GM19397 (cell line): ENCODE data around the gene CNTN4.
"Not testable (repeated sequence)": the region's sequence is repeated elsewhere in the genome, so short reads cannot be mapped to it uniquely, and the experiment has no call there.

Experiments
- ATAC-seq: cut with Tn5 transposase; IDR thresholded peaks from one replicate; pipeline ENCODE4 v1.9.1; 2021; ENCODE audit warnings: mild to moderate bottlenecking, moderate library complexity; ENCODE audit not compliant: unreplicated experiment

Gene CNTN4

GRCh38 chr3:2771193-2771592 lies 672.5 kb downstream of the CNTN4 start:
- peak; percentile 66 for ATAC-seq

DNA sequence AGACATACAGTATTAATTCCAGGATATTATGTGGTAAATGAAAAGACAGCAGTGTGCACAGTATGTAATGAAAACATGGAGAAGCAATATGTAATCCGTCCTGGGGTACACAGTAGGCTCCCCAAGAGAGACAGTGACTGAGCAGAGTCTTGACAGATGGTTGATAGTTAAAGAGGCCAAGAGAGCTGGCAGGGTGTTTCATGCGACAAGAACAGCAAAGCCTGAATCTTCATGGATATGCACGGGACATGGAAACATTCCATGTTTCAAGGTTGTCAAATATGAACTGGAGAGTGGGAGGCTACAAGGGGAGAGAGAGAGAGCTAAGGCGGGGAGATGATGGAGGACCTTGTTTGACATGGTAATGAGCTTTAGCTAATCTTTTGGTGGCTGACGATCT lies 673.1 kb downstream of the CNTN4 start:
- no peak for ATAC-seq

- no peak for ATAC-seq
These were observed 674.1 kb downstream of the CNTN4 start for GRCh38 chr3:2772803-2773202.

DNA sequence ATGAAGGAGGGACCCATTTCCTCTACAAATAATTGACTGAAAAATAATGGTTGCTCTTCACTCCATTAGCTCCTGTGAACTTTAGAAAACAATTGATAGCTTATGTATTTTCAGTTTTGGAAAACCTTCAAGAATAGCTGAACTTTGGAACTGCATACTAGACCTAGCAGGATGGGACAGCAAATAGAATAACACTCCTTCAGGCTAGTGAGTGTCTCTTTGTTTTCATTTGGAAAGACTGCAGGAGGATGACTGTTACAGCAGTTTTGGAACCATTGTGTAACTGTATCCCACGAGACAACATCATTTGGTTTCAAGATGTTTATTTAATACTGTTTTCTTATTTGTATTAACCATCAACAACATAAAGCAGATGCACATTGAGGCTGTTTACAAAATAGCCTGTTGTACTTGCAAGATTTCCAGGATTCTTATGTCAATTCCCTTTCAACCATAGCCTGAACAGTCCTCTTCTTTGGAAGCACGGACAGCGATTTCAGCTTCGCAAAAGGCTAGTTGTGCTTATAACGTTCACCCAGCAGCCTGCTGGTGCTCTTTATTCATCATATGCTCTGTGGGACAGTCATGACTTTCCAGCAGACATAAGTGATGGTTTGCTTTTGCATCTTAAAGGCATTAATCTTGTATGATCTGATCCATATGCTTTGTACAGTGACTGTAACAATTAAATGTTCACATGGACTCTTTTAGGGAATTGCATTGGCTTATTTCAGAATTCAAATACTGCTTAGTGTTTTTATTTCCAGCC lies 676.0 kb downstream of the CNTN4 start:
- ATAC-seq: no peak

GRCh38 chr3:2783261-2783660 lies 684.6 kb downstream of the CNTN4 start:
- ATAC-seq: no peak

- no peak for ATAC-seq
These were observed 686.0 kb downstream of the CNTN4 start for GRCh38 chr3:2784627-2785026.

GRCh38 chr3:2790266-2790815 lies 691.7 kb downstream of the CNTN4 start:
- ATAC-seq: no peak

DNA sequence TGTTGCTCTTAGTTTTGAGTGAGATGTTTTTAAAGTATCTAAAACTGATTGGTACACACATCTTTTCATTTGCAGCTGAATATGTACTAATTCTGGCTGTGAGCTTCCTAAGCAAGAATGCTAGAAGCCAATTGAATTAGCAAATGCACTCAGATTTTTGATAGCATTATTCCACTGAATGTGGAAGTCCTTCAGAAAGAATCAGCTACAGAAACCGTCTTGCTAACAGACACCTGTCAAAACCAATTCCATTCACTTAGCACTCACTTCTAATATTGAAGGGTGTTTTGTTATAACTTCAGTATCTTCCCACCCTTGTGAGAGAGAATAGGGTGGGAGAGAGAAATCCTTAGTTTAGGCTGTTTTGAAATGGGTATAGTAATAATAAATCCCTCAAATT lies 693.8 kb downstream of the CNTN4 start:
- no peak for ATAC-seq

DNA sequence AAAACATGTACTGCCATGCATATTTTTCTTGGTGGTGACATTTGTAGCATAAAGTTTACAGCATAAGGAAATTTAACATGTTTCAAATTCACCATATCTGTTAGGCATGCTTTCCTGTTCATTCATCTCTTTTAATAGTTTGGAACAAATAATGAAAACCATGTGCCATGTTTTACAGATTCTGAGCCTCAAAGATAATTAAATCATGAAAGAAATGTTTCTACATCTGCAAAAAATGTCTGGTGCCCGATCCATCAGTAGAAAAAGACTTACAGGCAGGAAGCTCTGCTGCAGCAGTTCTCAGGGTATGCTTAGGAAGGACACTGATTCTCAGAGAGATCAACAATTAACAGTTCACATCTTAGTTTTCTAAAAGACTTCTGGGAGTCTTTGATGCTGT lies 695.3 kb downstream of the CNTN4 start:
- no peak for ATAC-seq

GRCh38 chr3:2802429-2802828 lies 703.8 kb downstream of the CNTN4 start:
- no peak for ATAC-seq

DNA sequence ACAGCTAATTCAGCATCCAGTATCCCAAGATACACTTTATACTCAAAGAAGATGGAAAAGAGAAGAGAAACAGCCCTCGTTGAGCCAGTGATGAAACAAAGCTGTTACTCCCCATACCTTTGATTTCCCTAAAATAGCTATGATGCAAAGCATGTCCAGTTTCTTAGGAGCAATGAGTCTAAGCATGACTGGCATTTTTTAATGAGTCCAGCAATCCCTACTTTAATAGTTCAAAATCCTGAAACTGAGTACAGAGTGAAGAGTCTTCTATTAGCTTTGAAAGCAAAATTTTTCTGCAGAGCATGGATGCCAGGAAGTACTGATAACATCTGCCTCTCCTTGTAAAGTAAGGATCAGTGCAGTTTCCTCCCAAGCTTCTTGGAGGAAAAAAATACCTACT lies 708.8 kb downstream of the CNTN4 start:
- no peak for ATAC-seq

DNA sequence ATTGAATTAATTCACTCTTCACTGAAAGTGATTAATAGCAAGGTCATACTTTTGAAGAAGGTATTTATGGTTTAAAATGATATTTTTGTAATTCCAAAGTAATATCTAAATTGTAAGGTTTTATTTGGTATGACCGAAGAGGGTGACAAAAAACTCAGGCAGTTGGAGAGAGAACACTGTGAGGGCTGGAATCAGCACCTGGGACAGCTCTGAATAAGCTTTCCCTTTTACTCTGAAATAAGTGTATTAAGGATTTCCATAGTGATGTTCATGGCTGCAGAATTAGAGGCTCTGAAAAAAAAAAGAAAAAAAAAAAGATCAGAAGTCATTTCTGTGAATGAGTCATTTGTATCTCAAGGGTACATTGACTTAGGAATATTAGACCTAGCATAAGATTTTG lies 712.1 kb downstream of the CNTN4 start:
- no peak for ATAC-seq

GRCh38 chr3:2819571-2819970 lies 720.9 kb downstream of the CNTN4 start:
- no peak for ATAC-seq

DNA sequence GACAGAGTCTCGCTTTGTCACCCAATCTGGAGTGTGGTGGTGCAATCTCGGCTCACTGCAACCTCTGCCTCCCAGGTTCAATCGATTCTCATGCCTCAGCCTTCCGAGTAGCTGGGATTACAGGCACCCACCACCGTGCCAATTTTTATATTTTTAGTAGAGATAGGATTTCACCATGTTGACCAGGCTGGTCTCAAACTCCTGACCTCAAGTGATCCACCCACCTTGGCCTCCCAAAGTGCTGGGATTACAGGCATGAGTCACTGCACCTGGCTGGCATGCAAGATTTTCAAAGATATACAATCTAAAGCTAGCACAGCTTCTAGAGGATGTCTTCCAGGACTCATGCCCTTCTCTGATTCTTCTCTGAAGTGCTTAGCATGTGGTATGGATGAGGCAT lies 722.3 kb downstream of the CNTN4 start:
- ATAC-seq: not testable (repeated sequence)

GRCh38 chr3:2822611-2823010 lies 723.9 kb downstream of the CNTN4 start:
- ATAC-seq: no peak

- ATAC-seq: no peak
These were observed 724.4 kb downstream of the CNTN4 start for GRCh38 chr3:2823031-2823430.

- no peak for ATAC-seq
These were observed 725.0 kb downstream of the CNTN4 start for GRCh38 chr3:2823437-2824211.

DNA sequence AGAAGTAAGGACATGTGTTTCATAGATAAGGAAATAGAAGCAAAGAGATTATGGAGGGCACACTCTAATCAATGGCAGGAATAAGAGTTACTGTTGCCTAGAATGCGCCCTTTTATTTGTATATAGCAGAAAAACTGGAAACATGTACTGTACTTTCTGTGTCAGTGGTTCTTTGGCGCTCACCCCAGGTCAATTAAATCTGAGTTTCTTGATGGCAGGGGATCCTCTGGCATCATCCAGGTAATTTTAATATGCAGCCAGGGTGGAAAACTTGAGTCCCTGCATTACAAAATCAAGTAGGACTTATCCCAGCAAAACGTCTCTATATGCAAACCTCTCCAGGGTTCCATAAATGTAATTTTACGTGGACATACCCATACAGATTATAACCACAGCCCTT lies 727.4 kb downstream of the CNTN4 start:
- ATAC-seq: no peak

DNA sequence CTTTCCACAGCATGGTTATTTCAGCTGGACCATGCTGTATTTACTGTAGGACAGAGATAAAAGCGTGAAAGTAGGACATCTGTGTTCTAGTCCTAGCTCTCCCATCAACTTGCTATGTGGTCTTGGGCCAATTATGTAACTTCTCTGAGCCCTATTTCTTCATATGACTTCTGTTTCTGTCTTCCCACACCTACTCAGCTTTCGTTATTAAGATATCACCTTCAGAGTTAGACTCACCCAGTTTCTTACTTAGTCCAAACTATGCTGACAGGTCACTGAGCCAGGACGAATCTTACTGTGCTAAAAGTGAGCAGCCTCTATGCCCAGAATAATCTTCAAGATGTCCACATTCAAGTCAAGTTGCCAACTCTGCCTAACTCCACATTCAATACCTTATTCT lies 727.8 kb downstream of the CNTN4 start:
- no peak for ATAC-seq

GRCh38 chr3:2837239-2837638 lies 738.6 kb downstream of the CNTN4 start:
- no peak for ATAC-seq

- ATAC-seq: no peak
These were observed 739.2 kb downstream of the CNTN4 start for GRCh38 chr3:2837910-2838309.

GRCh38 chr3:2838546-2839157 lies 740.0 kb downstream of the CNTN4 start:
- no peak for ATAC-seq
